Fibroblast of pulmonary artery (primary cell): ENCODE results near the gene TRIM44.
A peak's percentile ranks its signal among the peaks of the same experiment; 100 is the strongest.

ENCODE experiments used
- DNase-seq: peaks from one replicate; pipeline ENCODE4 v3.0.0-alpha.2; 2010; ENCODE audit warnings: low read depth
- H3K4me3 ChIP-seq: replicated peaks from 2 replicates; pipeline ENCODE4 v1.5.1; 2011; ENCODE audit warnings: low read depth, mild to moderate bottlenecking, control low read depth, low read length, moderate library complexity
- CTCF ChIP-seq: IDR thresholded peaks from 2 replicates; pipeline ENCODE4 v1.5.1; 2011; ENCODE audit warnings: mild to moderate bottlenecking, control low read depth, low read length, inconsistent platforms; ENCODE audit errors: missing control alignments

TRIM44 gene

GRCh38 chr11:35688023-35688422 is 25.4 kb downstream of the TRIM44 start:
- TF ChIP-seq CTCF: no peak
- DNase-seq: peak; percentile 62
- no peak overlapping the region for H3K4me3 ChIP-seq

DNA sequence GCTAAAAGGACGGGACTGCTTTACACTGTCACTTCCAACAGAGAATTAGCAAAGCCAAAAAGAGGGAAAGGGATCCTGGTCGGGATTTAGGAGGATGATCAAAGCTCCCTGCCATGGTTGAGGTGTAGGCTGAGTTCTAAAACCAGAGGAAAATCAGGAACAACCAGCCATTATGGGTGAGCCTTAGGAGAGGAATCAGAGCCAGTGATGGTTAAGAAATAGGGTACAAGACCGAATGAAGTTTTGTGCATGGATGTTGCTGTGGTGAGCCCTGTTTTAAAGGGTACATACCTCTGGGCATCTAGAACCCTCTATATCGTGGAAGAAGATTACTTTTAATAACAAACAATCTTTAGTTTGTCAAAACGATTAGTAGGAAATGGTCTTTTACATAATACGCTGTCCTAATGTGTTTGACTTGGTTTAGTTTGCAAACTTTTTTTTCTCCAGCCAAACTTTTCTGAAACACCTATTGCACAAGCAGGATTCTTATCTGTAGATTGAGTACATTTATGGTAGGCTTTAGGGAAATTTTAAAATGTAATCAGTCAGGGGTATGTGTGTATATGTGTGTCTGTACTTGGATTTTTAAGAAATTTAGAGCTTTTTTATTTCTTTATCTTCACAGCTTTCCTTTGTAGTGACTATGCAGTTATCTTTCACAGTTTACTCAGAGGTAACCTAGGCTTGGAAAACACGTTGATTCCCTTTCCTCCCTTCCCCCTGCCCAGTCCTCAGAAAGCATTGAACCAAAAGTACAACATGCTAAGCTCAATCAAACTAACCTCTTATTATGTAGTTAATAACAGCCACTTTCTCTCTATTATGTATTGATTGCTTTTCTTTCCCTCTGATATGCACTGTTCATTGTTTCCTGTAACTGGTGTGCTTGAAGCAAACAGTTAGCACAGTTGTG is 26.8 kb downstream of the TRIM44 start:
- DNase-seq: peak; percentile 22
- no peak overlapping the region for H3K4me3 ChIP-seq
- no peak for TF ChIP-seq CTCF

GRCh38 chr11:35702126-35702525 is 39.6 kb downstream of the TRIM44 start:
- H3K4me3 ChIP-seq: no peak overlapping the region
- no peak for DNase-seq
- no peak for TF ChIP-seq CTCF

DNA sequence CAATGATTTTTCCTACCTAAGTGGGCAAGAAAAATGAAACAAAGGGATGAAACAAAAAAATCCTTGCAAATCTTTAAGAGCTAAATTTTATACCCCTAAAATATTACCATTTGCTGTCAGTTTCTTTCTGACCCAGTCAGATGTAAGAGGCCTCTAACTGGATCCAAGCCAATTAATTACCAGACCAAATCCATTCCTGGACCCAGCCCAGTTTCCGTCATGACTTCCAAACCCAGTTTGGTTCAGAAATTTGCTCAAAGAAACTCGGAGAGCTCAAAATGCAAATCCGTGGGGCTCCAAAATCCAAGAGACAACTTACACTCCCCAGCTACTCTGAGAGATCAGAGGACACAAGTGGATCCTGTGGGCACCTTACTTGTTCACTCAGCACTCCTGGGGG is 46.8 kb downstream of the TRIM44 start:
- H3K4me3 ChIP-seq: no peak overlapping the region
- TF ChIP-seq CTCF: no peak
- DNase-seq: no peak

GRCh38 chr11:35711173-35711910 is 48.8 kb downstream of the TRIM44 start:
- no peak for DNase-seq
- TF ChIP-seq CTCF: peak; percentile 19
- H3K4me3 ChIP-seq: no peak overlapping the region

DNA sequence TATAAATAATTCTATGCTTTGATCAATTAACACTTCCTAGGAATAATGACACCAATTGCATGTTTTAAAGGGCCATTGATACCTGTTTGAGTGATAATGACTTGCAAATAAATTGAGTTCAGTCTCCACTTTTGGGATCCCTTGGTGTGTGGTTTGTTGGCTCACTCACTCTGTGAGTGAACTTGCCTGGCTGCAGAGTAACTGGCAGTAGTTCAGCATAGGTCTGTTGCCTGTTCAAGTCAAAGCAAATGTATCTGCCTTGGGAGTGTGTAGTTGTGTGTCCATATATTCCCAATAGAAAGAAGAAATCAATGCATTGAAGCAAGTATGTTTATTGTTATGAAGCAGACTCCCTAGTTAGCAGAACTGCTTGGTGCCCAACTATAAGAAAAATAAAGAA is 49.3 kb downstream of the TRIM44 start:
- no peak for TF ChIP-seq CTCF
- no peak for DNase-seq
- no peak overlapping the region for H3K4me3 ChIP-seq
